Retinal pigment epithelial cell (primary cell): Measurements from ENCODE around the gene SPTBN1.

ENCODE experiments used
- DNase-seq: peaks from one replicate; pipeline ENCODE4 v3.0.0-alpha.2; 2010; ENCODE audit warnings: low read depth
- H3K4me3 ChIP-seq: 2 replicates; pipeline ENCODE4 v1.5.1; 2011; ENCODE audit warnings: mild to moderate bottlenecking, low read length, control low read depth, moderate library complexity
- TF ChIP-seq, protein P1 (sequence below): conservative IDR thresholded peaks from 2 replicates; pipeline ENCODE4 v1.5.1; 2011; ENCODE audit warnings: low read depth, low read length, control low read depth, inconsistent platforms

The SPTBN1 gene

DNA sequence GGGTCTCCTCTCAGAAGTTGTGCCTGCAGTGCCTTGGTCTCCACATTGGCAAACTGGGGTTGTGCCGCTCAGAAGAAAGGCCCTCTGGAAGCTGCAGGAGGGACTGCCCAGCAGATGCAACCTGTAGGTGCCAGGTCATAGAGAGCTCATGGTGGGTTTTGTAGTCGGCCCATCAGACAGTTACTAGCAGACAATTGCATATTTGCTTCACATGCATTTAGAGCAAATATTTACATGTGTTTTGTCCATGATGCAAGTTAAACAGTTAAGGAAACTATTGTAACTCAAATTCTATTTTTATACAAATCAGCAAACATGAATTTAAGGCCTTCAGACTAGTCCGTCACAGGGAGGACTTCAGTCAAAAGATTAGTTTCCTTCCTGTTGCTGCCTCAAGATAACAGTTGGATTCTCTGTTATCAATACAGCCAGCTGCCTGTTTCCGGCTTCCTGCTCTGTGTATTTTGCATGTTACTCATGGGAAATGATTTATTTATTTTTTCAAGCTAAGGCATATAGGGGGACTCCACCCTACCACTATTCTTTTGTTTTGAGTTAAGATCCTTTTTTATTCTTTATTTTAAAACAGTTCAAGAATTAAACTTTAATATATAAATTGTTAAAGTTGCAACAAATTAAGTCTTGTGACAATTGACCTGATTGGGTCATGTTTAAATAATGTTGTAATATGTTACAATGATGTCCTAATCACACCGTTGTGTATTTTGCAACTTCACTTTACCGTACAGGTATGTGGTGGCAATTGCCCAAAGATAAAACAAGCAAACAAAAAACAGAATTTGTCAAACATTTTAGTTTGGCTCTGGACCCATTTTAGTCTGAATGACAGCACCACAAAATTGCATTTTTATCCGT lies 133.5 kb downstream of the SPTBN1 start:
- DNase-seq: no peak
- H3K4me3 ChIP-seq: no peak overlapping the region
- TF ChIP-seq, protein P1, sequence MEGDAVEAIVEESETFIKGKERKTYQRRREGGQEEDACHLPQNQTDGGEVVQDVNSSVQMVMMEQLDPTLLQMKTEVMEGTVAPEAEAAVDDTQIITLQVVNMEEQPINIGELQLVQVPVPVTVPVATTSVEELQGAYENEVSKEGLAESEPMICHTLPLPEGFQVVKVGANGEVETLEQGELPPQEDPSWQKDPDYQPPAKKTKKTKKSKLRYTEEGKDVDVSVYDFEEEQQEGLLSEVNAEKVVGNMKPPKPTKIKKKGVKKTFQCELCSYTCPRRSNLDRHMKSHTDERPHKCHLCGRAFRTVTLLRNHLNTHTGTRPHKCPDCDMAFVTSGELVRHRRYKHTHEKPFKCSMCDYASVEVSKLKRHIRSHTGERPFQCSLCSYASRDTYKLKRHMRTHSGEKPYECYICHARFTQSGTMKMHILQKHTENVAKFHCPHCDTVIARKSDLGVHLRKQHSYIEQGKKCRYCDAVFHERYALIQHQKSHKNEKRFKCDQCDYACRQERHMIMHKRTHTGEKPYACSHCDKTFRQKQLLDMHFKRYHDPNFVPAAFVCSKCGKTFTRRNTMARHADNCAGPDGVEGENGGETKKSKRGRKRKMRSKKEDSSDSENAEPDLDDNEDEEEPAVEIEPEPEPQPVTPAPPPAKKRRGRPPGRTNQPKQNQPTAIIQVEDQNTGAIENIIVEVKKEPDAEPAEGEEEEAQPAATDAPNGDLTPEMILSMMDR: no peak

DNA sequence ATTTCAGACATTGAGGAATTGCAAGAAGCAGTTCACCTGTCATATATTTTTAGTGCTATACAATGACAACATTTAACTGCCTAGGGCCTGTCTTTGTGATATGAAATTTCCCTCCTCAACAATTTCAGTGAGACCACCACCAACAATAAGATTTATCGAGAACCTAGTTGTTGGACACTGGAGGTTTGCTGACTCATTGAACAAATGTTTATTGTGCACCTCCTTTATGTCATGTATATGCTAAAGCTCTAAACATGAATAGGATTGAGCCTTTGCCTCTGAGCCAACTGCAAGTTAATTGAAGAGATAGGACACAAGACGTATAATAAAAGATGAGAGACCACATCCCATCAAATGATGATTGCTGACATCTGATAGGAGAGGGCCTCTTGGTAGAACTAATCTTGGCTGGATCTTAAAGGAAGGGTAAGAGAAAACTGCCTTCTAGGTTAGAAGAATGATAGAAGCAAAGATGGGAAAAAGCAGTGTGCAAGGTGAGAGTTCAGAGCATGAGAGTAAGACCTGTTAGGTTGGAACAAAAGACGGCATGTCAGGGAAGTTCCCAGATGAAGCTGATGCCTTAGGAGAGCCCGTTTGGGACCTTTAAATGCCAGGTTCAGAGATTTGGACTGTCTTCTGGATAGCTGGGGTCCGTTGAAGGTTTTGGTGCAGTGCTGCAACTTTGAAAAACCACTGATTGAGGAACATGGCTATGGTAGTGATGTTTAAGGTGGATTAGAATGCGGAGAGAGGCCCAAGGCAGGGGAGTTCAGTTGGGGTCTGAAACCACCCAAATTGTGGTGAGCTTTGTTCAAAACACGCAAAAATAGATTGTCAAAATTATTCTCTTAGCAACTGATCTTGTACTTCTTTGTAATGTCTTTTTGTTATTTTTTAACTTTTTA lies 134.3 kb downstream of the SPTBN1 start:
- DNase-seq: no peak
- H3K4me3 ChIP-seq: no peak overlapping the region
- TF ChIP-seq, protein P1: no peak

DNA sequence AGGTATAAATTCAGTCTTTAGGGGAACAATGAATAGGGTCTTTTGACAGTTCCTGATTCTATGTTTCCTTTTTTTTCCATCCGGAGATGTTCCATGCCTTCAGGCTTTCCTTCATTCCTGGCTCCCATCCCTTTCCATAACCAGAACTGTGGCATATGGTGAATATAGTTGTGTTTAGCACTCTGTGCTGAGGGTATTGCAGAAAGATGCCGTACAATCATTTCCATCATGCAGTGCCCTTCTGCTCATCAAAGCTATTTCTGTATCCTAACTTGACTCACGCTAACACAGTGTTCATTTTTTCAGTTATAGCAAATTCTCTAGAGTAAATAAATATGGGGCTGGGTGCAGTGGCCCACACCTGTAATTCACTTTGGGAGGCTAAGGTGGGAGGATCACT lies 135.4 kb downstream of the SPTBN1 start:
- TF ChIP-seq, protein P1: no peak
- no peak overlapping the region for H3K4me3 ChIP-seq
- DNase-seq: no peak

DNA sequence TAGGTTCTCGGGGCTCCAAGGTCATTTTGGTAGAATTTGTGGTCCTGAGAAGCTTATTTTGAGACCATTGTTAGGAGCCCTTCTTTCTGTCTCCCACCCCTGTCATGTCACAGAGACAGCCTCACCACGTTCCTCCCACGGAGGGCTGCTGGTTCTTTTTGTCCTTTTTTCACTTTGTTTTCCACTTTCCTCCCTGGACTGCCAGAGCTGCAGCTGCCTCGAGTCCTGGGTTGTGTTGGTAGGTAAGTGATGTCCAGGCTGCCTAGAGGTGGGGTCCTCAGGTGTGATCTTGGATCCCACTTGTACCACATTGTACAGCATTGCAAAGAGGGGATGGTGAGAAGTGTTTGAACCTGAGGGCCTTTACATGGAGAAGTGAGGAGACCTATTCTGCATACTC lies 137.1 kb downstream of the SPTBN1 start:
- no peak overlapping the region for H3K4me3 ChIP-seq
- no peak for DNase-seq
- TF ChIP-seq, protein P1: no peak

DNA sequence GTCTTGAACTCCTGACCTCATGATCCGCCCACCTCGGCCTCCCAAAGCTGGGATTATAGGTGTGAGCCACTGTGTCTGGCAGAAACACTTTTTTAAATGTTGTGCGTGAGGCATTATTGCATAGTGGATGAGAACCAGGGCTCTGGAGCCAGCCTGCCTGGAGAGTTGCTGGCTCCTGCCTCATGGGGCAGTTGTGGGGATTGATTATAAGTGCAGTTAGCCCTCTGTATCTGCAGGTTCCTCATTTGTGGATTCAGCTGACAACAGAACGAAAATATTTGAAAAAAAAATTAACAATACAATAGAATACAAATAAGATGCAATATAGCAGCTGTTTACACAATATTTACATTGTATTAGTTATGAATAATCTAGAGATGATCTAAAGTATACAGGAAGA lies 137.9 kb downstream of the SPTBN1 start:
- DNase-seq: no peak
- H3K4me3 ChIP-seq: no peak overlapping the region
- TF ChIP-seq, protein P1: no peak

DNA sequence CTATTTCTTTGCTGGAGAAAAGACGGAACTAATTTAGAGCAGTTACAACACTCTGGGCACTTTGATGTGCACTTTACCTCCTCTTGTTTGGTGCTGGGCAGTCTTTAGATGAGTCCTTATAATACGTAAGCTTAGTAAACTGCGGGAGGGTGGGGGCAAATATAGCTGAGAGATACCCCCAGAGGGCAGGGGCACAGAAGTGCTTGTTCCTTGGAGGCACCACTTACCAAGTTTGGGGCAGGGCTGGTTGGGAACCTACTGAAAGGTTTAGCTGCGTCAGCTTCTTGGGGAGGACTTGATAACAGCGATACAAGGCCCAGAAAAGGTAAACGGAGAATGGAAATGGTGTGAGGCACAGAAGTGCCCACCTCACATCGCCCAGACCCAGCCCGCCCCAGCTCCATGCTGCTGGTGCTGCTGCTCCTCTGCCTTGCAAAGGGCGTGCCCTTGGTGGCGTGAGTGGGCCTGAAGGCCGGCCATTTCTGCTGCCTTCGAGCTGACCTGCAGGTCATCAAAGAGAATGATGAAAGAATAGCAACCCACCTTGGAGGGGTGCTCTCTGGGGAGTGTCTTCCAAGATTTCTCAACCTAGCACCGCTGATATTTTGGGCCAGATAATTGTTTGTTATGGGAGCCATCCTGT lies 139.2 kb downstream of the SPTBN1 start:
- no peak overlapping the region for H3K4me3 ChIP-seq
- TF ChIP-seq, protein P1: no peak
- DNase-seq: no peak
